HG02938 (cell line): ENCODE measurements around the gene ELAVL2.

Experiments
- ATAC-seq: cut with Tn5 transposase; IDR thresholded peaks from one replicate; pipeline ENCODE4 v1.9.1; 2021; ENCODE audit warnings: mild to moderate bottlenecking, moderate library complexity; ENCODE audit not compliant: unreplicated experiment

ELAVL2 gene

DNA sequence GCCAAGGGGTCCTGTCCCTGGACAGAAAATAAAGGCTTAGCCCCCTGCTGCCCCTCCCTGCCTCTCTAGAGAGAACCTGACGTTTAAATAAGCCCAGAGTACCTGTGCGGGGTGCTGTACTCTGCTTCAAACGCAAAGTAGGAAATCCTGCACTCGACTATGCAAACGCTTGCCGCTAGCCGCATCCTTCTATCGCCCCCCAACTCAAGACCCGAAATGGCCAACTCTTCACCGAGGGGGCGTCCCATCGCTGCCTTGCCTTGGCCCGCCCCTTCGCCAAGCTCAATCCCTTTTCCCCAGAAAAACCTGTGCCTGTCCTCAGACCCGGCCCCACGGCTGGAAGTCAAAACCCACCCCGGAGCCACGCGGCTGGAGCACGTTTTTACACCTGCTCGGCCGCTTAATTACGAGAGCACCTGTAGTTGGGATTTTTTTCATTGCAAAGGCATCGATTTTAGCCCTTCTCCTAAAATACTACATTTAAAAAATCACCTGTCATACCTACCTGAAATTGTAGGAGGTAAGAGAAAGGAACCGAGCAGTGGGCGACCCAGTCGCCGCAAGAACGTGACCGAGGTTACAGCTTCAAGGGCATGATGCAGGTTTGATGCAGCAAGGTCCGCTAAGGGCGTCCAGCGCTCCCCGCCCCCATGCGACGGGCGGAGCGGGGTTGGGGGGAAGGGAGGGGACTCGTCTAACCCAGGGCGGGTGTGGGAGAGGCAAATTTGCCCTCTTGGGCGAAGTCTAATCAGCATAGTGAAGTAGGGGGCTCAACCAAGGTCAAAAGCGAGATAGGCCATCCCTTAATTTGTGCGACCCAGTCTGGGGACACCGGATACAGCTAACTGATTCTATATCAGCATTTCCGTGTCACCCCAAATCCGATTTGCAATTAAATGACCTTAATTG lies 3.5 kb downstream of the ELAVL2 start:
- no peak for ATAC-seq

DNA sequence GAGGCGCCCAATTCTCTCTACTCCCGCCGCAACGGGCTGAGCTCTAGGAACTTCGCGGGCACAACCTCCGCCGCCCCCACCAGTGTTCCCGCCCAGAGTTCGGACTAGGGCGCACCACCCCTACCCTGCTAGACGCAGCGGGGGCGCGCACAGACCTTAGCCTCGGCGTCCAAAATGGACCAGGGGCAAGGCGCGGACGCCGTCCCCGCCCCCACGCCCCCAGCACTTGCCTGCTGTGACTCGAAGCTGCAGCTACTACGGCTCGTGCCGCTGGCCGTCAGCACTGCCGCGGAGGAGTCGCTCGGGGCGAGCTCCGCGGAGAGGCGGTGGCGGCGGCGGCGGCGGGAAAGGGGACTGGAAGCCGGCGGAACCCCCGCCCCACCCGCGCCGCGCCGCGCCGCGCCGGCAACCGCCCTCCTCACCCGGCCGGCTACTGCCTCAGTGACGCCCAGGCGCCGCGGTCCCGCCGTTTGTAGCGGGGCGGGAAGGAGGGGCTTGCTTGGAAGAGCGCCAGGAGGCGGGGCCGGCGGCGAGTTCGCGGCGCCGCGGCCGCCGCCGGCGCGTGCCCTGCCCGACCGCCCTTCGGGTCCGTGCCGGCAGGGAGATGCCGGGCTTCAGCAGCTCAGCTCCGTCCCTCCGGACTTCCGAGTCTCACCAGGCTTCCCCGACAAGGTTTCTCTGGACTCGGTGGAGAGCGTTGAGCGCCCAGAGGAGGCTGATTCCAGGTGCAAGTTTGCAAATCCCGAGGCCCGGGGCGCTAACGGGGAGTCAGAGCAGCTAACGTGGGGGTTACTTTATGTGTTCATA lies 4.5 kb downstream of the ELAVL2 start:
- ATAC-seq = no peak

DNA sequence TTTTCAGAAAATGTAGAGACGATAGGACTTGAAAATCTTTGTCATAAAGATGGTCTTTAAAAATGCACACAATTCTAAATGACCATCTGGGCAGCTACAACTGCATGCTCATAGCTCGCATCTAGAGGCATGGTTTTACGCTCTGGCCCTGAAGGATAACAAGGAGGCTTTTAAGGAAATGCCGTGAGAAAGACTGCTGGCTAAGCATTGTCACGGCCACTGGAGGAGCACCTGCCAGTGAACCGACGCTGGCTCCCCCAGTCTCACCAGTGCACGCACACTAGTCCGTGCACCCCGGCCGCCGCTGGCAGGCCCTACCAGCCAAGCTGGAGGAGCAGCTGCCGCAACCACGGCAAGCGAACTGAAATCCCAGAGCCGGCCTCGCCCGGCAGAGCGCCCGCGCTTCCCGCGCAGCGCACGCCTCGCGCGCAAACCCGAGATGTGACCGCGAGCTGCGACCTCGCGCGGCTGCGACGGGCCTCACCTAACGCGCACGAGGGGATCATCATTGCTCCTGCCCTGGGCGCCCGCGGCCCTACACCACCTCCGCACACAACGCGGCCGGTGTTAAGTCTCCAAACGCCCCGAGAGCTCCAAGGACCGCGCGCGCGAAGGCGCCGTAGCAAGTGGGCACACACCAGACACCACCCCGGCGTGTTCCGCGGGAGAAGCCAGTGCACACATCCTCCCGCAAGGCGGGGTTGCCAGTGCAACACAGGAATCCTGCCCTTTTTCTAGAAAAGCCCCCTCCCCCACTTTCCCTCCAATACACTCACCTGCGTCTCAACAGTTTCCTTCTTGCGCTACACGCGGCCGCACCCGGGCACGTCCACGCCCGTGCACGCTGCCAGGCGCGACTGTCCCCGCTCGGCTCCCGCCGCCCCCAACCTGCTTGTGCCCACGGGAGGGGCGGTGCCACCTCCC lies 5.3 kb downstream of the ELAVL2 start:
- no peak for ATAC-seq

GRCh38 chr9:23819403-23819802 lies 6.6 kb downstream of the ELAVL2 start:
- no peak for ATAC-seq

GRCh38 chr9:23814243-23814642 lies 11.8 kb downstream of the ELAVL2 start:
- ATAC-seq = no peak

- ATAC-seq = no peak
Observed at GRCh38 chr9:23812673-23813072, 13.4 kb downstream of the ELAVL2 start.

- no peak for ATAC-seq
Observed at GRCh38 chr9:23811633-23812032, 14.4 kb downstream of the ELAVL2 start.

- no peak for ATAC-seq
Observed at GRCh38 chr9:23803216-23803615, 22.8 kb downstream of the ELAVL2 start.

DNA sequence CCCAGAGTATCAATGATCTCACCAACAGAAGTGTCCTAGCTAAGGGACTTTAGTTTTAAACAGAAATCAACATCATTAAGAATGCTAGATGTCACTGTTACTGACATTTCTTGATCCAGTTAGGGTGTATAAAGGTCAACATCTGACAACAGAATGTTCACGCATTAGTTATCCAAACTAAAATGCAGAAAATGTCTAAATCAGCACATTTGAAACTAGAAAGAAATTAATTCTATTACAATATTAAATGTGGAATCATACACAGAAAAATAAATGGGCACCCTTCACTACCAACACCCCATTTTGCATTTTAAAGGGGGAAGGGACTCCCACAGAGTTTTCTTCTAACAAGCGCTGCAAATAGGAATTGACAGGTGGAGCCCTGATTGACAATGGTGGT lies 24.5 kb downstream of the ELAVL2 start:
- ATAC-seq = no peak

GRCh38 chr9:23799521-23799920 lies 26.5 kb downstream of the ELAVL2 start:
- ATAC-seq = no peak

GRCh38 chr9:23798325-23798724 lies 27.7 kb downstream of the ELAVL2 start:
- ATAC-seq = no peak

DNA sequence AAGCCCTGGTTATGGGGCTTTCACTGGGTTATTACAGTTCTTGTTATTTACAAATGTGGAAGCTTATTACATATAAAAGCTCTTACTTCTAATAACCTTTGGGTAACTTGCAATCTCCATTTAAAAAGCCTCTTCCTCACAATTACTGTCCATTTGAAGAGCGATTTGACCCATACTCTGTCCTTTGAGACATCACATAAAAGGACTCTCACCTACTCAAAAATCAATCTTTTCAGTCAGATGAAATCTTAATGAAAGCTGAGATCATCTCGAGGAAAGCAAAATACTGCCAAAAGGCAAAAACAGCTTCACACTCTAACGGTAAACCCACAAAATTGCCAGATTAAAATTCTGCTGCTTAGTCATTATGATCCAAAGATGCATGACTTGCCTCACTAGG lies 29.8 kb downstream of the ELAVL2 start:
- ATAC-seq = no peak

GRCh38 chr9:23790351-23791260 lies 35.4 kb downstream of the ELAVL2 start:
- ATAC-seq = no peak

DNA sequence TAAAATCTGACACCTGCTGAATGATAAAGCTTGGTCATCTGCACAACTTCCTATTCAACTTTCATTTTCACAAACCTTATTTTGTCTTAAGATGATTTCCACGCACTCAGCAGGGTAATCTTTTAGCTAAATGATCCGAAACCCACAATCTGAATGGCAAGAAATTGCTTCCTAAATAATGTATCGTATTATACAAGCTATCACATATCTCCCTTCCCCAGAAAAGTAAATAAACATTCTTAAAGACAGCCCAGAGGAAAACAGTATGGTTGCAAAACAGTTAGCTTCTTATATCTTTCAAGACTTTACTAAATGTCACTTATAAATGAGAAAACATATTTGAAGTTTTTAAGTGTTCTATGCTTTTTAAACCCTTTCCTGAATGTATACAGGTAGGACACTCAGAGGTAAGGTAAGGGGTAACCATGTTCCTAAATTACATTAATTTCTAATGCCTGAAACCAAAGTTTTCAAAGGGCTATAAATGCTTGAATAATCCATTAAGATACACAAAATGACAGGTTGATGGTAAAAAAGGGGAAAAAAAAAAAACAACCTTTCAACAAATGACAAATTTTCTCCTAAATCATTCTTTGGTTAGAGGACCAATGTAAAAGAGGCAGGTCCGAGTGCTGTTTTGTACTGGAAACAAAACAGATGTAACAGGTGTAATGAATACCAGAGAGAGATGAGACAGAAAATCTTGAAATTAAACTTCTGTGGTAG lies 36.3 kb downstream of the ELAVL2 start:
- no peak for ATAC-seq

- ATAC-seq = no peak
Observed at GRCh38 chr9:23784962-23785361, 41.1 kb downstream of the ELAVL2 start.

- ATAC-seq = no peak
Observed at GRCh38 chr9:23783509-23783908, 42.5 kb downstream of the ELAVL2 start.

GRCh38 chr9:23779220-23779619 lies 46.8 kb downstream of the ELAVL2 start:
- no peak for ATAC-seq

GRCh38 chr9:23777328-23777727 lies 48.7 kb downstream of the ELAVL2 start:
- no peak for ATAC-seq

GRCh38 chr9:23775549-23775948 lies 50.5 kb downstream of the ELAVL2 start:
- no peak for ATAC-seq
